ENCODE data around the gene TMEM171.

The TMEM171 gene

GRCh38 chr5:73143716-73144115 lies 23.3 kb downstream of the TMEM171 start:
- no peak for DNase-seq (ENCODE audit: low read depth)
- no peak overlapping the region for H3K4me3 ChIP-seq (ENCODE audit: low read depth, low read length)

DNA sequence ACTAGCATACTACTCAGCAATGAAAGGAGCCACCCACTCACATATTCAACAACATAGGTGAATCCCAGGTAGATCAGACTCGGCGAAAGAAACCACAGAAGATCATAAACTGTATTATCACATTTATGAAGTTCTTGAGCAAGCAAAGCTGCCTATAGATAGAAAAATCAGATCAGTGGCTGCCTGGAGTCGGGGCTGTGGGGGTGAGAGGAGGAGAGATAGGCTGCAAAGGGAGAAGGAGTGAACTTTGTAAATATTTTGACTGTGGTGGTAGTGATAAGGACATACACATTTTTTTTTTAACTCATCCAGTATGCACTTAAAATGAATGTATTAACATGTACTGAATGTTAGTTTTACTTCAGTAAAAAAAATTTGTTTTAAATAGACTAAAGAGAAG lies 29.2 kb downstream of the TMEM171 start:
- DNase-seq (ENCODE audit: low read depth): no peak
- H3K4me3 ChIP-seq (ENCODE audit: low read depth, low read length): no peak overlapping the region

GRCh38 chr5:73150876-73151275 lies 30.5 kb downstream of the TMEM171 start:
- DNase-seq (ENCODE audit: low read depth): no peak
- H3K4me3 ChIP-seq (ENCODE audit: low read depth, low read length): no peak overlapping the region

DNA sequence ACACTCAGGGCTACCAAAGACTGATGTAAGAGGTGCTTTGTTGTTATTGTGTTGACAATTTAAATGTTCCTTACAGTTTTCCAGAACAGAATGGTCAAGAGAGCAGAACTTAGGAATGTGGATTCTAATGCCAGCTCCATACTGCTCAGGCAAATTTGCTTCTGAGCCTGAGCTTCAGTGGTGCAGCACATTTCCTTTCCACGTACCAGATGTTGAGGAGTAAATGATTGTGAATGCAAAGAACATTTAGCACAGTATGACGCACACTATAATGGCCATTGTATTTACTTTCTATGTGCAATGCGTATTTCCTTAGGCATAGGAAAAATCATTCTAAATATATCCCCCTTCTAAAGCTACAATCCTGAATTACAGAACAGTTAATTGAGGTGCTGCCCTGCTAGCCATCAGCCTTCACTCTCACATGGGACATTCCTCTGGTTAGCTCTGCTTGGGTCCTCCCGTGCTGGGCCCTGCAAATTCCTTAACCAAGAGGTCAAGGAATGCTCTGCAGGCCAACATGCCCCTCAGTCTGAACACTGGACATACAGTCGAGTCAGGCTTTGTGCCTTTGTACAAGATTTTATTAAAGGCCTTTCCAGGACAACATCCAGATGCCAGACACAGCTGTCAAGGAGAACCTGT lies 31.5 kb downstream of the TMEM171 start:
- DNase-seq (ENCODE audit: low read depth): no peak
- H3K4me3 ChIP-seq (ENCODE audit: low read depth, low read length): no peak overlapping the region

GRCh38 chr5:73152411-73153388 lies 32.3 kb downstream of the TMEM171 start:
- H3K4me3 ChIP-seq (ENCODE audit: low read depth, low read length): no peak overlapping the region

GRCh38 chr5:73153513-73153912 lies 33.1 kb downstream of the TMEM171 start:
- no peak overlapping the region for H3K4me3 ChIP-seq (ENCODE audit: low read depth, low read length)
- no peak for DNase-seq (ENCODE audit: low read depth)

More at GRCh38 chr5:73152411-73153388, 32.3 kb downstream of the TMEM171 start:
- DNase-seq (ENCODE audit: low read depth): no peak

DNA sequence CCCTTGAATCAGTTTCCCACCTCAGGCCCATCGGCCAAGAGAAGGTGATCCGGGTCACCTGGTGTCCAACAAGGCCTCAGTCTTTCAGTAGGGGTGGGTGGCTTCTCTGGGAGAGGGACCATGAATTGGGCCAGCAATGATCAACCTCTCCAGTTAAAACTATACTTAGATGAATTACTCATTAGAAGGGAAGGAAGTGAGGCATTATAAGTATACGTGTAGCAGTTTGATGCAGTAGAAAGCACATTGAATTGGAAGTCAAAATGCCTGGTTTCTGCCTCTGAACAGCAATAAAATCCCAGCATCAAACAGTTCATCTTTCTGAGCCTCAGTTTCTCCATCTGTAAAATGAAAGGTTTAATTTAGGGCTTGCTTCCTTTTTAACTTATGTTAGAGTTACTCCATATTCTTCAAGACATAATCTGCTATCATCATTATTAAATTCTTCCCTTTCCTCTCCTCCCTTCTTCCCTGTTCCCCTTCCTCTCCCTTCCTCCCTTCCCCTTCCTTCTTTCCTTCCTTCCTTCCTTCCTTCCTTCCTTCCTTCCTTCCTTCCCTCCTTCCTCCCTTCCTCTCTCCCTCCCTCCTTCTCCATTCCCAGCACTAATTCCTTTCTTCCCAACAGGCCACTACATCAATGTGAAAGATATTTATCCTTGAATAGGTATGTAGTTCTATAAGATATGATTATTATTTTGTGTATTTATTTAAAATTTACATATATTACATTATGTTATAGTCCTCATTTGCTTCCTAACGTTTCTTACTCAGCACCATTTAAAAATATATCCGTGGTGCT lies 34.0 kb downstream of the TMEM171 start:
- no peak for DNase-seq (ENCODE audit: low read depth)
- H3K4me3 ChIP-seq (ENCODE audit: low read depth, low read length): no peak overlapping the region

GRCh38 chr5:73155271-73156222 lies 35.2 kb downstream of the TMEM171 start:
- no peak overlapping the region for H3K4me3 ChIP-seq (ENCODE audit: low read depth, low read length)
- no peak for DNase-seq (ENCODE audit: low read depth)

DNA sequence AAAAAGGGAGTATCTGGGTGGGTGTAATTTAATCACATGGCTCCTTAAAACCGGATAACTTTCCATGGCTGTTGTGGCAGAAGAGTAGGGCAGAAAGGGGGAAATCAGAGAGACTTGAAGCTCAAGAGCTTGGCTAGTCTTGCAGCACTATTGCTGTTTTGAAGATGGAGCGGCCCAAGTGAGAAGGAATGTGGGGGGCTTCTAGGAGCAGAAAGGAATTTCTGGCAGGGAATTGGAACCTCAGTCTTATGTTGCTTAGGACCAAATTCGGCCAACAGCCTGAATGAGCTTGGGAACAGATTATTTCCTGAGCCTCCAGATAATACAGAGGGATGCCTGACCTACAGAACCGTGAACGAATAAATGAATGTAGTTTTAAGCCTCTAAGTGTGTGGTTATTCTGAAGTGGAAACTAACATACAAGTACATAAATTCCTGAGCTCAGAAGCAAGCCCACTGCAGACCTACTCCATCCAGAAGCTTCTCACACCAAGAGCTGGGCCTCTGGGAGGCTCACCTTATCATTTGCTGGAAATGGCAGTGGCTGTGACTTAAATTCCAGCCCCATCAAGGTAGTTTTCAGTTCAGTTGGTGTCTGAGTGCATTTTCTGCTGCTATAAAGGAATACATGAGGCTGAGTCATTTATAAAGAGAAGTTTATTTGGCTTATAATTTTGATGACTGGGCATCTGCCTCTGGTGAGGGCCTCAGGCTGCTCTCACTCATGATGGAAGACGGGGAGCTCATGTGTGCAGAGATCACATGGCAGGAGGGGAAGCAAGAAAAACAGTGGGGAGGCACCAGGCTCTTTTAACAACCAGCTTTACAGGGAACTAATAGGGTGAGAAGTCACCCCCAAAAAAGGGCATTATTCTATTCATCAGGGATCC lies 37.3 kb downstream of the TMEM171 start:
- H3K4me3 ChIP-seq (ENCODE audit: low read depth, low read length): no peak overlapping the region
- DNase-seq (ENCODE audit: low read depth): no peak

DNA sequence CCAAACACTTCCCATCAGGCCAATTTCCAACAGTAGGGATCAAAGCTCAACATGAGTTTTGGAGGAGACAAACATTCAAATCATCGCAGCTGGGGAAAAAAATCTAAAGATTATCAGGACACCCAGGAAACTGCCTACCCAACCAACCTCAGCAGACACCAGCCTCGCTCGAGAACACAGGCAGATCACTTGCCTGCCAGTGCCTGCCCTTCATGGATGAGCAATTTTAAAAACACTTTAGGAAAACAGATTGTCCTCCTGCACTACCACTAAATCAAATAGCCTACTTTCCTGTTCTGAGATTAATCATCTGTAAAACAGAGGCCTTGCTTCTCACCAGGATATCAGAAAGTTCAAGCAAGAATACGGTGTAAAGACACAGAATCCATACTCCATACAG lies 37.9 kb downstream of the TMEM171 start:
- DNase-seq (ENCODE audit: low read depth): no peak
- no peak overlapping the region for H3K4me3 ChIP-seq (ENCODE audit: low read depth, low read length)

- DNase-seq (ENCODE audit: low read depth): no peak
- H3K4me3 ChIP-seq (ENCODE audit: low read depth, low read length): no peak overlapping the region
Observed at GRCh38 chr5:73160239-73160671, 39.9 kb downstream of the TMEM171 start.

DNA sequence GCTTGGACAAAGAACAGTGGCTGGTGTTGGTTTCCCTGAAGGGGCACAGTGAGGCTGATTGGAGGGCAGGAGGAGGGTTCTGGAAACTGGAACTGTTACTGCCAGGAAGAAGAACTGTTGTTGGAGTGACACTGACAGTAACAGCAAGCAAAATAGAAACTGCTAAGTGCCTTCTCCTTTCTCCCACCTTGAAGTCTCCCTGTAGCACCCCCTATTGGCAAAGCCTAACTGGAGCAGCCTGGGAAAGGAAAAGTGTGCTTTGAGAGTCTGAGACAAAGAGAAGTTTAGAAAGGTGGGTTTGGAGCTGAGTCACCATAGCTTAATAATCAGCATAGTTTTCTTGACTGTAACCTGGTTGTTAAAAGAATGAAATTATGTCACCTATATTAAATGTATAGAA lies 50.1 kb downstream of the TMEM171 start:
- H3K4me3 ChIP-seq (ENCODE audit: low read depth, low read length): no peak overlapping the region
- no peak for DNase-seq (ENCODE audit: low read depth)

DNA sequence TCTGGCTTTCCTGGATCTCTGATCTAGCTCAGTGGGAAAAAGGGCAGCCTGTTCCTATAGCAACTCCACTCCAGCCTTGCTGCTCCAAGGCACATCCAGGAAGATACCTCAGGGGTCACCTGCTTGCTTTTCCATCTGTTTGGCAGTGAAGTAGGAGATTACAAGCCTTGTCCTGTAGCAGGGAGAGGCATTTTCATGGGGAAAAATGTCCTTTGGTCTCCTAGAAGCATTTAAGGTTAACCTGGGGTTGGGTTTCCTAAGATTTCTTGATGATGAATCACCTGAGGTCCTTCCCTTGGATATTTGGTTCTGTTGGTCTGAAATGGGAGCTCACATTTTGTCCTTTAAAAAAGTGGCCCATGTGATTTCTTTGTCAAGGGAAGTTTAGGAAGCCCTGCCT lies 51.1 kb downstream of the TMEM171 start:
- DNase-seq (ENCODE audit: low read depth): no peak
- H3K4me3 ChIP-seq (ENCODE audit: low read depth, low read length): no peak overlapping the region

- DNase-seq (ENCODE audit: low read depth): no peak
- no peak within 1 kb of the TSS for H3K4me3 ChIP-seq (ENCODE audit: low read depth, low read length)
Observed at GRCh38 chr5:73172951-73173350, 52.6 kb downstream of the TMEM171 start, which contains the start of gene TMEM174. Gene TMEM174 (plus strand): TSS chr5:73173193. CDS start chr5:73173244, 51 bp downstream.

GRCh38 chr5:73174100-73174815 lies 53.9 kb downstream of the TMEM171 start:
- no peak for DNase-seq (ENCODE audit: low read depth)
- no peak overlapping the region for H3K4me3 ChIP-seq (ENCODE audit: low read depth, low read length)

- H3K4me3 ChIP-seq (ENCODE audit: low read depth, low read length): no peak overlapping the region
- DNase-seq (ENCODE audit: low read depth): no peak
Observed at GRCh38 chr5:73176250-73176649, 55.9 kb downstream of the TMEM171 start.

DNA sequence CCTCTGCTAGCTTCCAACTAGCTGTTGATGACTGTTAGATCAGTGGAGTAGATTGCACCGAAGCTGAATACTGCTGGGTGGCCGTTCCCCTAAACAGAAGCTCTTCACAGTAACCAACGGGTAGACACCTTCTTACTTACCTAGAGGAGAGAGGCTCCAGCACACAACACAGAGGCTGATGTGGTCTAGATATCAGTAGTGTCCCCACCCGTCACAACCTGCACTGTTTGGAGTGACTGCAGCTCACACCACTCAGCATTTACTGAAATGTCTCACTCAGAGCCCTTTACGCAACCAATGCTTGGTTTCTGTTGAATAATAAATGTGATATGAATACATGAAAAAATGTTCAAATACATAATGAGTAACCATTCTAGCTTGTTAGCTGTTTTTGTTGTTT lies 57.9 kb downstream of the TMEM171 start:
- no peak for DNase-seq (ENCODE audit: low read depth)
- H3K4me3 ChIP-seq (ENCODE audit: low read depth, low read length): no peak overlapping the region
